HCT116 (cell line): ENCODE measurements around the gene SDR42E2.
"Not testable (repeated sequence)": the region's sequence is repeated elsewhere in the genome, so short reads cannot be mapped to it uniquely, and the experiment has no call there.

Experiments used
- CEBPB ChIP-seq: IDR thresholded peaks from 2 replicates; pipeline ENCODE4 v1.6.1; 2012; ENCODE audit warnings: low read depth
- EZH2phosphoT487 ChIP-seq: fragments of 200-600 bp; IDR thresholded peaks from 2 replicates; pipeline ENCODE4 v1.6.1; 2018; ENCODE audit warnings: antibody characterized with exemption, borderline replicate concordance
- POLR2A ChIP-seq: IDR thresholded peaks from 2 replicates; pipeline ENCODE4 v1.7.0; 2011; ENCODE audit warnings: borderline replicate concordance; ENCODE audit not compliant: insufficient read depth, insufficient read length; ENCODE audit errors: extremely low read depth
- POLR2AphosphoS5 ChIP-seq: IDR thresholded peaks from 2 replicates; pipeline ENCODE4 v1.6.1; 2011; ENCODE audit warnings: mild to moderate bottlenecking, low read depth, low read length, moderate library complexity
- YY1 ChIP-seq: IDR thresholded peaks from 2 replicates; pipeline ENCODE4 v1.6.1; 2011; ENCODE audit warnings: low read length, low read depth, moderate library complexity, mild to moderate bottlenecking; ENCODE audit not compliant: insufficient replicate concordance; ENCODE audit errors: extremely low read depth
- ZNF274 ChIP-seq: fragments of 200-500 bp; sonication (Bioruptor generic); IDR thresholded peaks from 2 replicates; pipeline ENCODE4 v1.6.1; 2014; ENCODE audit warnings: mild to moderate bottlenecking, low read depth, low read length, inconsistent platforms
- TF ChIP-seq, protein P1 (sequence below), 3 experiments: fragments of 200-600 bp in 1 of 3; sonication (generic) in 1 of 3; IDR thresholded peaks in 2 of 3; conservative IDR thresholded peaks in 1 of 3; 2 replicates each; pipeline ENCODE4 v1.5.1; 2012 to 2017; ENCODE audit warnings: low read depth in 2 of 3, low read length in 2 of 3, antibody characterized with exemption in 1 of 3, borderline replicate concordance in 1 of 3, control low read depth in 1 of 3, mild to moderate bottlenecking in 1 of 3, mixed read lengths in 1 of 3, mixed run types in 1 of 3, moderate library complexity in 1 of 3; ENCODE audit not compliant: insufficient read depth in 1 of 3
- TF ChIP-seq, protein P2 (sequence below): IDR thresholded peaks from 2 replicates; pipeline ENCODE4 v1.6.1; 2012

- TF ChIP-seq, protein P1, sequence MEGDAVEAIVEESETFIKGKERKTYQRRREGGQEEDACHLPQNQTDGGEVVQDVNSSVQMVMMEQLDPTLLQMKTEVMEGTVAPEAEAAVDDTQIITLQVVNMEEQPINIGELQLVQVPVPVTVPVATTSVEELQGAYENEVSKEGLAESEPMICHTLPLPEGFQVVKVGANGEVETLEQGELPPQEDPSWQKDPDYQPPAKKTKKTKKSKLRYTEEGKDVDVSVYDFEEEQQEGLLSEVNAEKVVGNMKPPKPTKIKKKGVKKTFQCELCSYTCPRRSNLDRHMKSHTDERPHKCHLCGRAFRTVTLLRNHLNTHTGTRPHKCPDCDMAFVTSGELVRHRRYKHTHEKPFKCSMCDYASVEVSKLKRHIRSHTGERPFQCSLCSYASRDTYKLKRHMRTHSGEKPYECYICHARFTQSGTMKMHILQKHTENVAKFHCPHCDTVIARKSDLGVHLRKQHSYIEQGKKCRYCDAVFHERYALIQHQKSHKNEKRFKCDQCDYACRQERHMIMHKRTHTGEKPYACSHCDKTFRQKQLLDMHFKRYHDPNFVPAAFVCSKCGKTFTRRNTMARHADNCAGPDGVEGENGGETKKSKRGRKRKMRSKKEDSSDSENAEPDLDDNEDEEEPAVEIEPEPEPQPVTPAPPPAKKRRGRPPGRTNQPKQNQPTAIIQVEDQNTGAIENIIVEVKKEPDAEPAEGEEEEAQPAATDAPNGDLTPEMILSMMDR (IDR thresholded peaks at IDR 0.05 in 2 of 3, conservative IDR thresholded peaks at IDR 0.05 in 1 of 3; ENCODE audit: borderline replicate concordance in 1 of 3, insufficient read depth in 1 of 3, low read depth in 2 of 3, low read length in 2 of 3) = not testable (repeated sequence)
- not testable (repeated sequence) for TF ChIP-seq YY1, POLR2A, EZH2phosphoT487, POLR2AphosphoS5, CEBPB, ZNF274
- TF ChIP-seq, protein P2, sequence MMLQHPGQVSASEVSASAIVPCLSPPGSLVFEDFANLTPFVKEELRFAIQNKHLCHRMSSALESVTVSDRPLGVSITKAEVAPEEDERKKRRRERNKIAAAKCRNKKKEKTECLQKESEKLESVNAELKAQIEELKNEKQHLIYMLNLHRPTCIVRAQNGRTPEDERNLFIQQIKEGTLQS = not testable (repeated sequence)
Measured at GRCh38 chr16:22153078-22153477, 9.2 kb upstream of the SDR42E2 start.
